ENCODE measurements around the gene CDC34.

Gene CDC34

GRCh38 chr19:484494-484893 is 47.1 kb upstream of the CDC34 start:
- Histone ChIP-seq H3K27me3 (ENCODE audit: low read depth, low read length) (no peaks in the 10 kb centered on the region), H3K36me3 (replicated peaks; ENCODE audit: low read depth, low read length) (peaks cover 4% of the 10 kb centered on the region), H3K4me2 (ENCODE audit: low read length) (no peak overlapping the region), H3K4me3 (ENCODE audit: low read length) (no peak overlapping the region), H3K9me3 (ENCODE audit: insufficient read depth, low read length) (peaks cover 12% of the 10 kb centered on the region; the same call in 1 of the 2 replicates), H3K27ac (ENCODE audit: low read length) (no peak overlapping the region), H4K20me1 (ENCODE audit: insufficient read depth, low read length) (no peaks in the 10 kb centered on the region), H3K9ac (ENCODE audit: low read length) (no peak overlapping the region), H2AFZ (ENCODE audit: low read depth, low read length) (no peak overlapping the region), H3K4me1 (ENCODE audit: low read length) (peaks cover 5% of the 10 kb centered on the region), H3K79me2 (ENCODE audit: low read length) (no peaks in the 10 kb centered on the region; the same call in 1 of the 2 replicates)
- no peak for TF ChIP-seq EZH2phosphoT487 (IDR thresholded peaks at IDR 0.05; ENCODE audit: low read depth)
- no peak for TF ChIP-seq CTCF (IDR thresholded peaks at IDR 0.05; ENCODE audit: low read depth, low read length)

- Histone ChIP-seq H3K4me2 (ENCODE audit: low read length) (no peak overlapping the region), H3K27me3 (ENCODE audit: low read depth, low read length) (no peaks in the 10 kb centered on the region), H3K79me2 (ENCODE audit: low read length) (no peaks in the 10 kb centered on the region; the same call in 1 of the 2 replicates), H3K9me3 (ENCODE audit: insufficient read depth, low read length) (peaks cover 9% of the 10 kb centered on the region; the same call in 1 of the 2 replicates), H3K9ac (ENCODE audit: low read length) (no peak overlapping the region), H3K4me3 (ENCODE audit: low read length) (no peak overlapping the region), H3K27ac (ENCODE audit: low read length) (no peak overlapping the region), H3K4me1 (ENCODE audit: low read length) (peaks cover 11% of the 10 kb centered on the region), H3K36me3 (replicated peaks; ENCODE audit: low read depth, low read length) (peaks cover 4% of the 10 kb centered on the region), H2AFZ (ENCODE audit: low read depth, low read length) (no peak overlapping the region), H4K20me1 (ENCODE audit: insufficient read depth, low read length) (no peaks in the 10 kb centered on the region)
- TF ChIP-seq CTCF (IDR thresholded peaks at IDR 0.05; ENCODE audit: low read depth, low read length) (no peak), EZH2phosphoT487 (IDR thresholded peaks at IDR 0.05; ENCODE audit: low read depth) (no peak)
Measured at GRCh38 chr19:485077-485476, 46.5 kb upstream of the CDC34 start.

- Histone ChIP-seq H2AFZ (ENCODE audit: low read depth, low read length) (no peak overlapping the region), H3K79me2 (ENCODE audit: low read length) (no peaks in the 10 kb centered on the region; the same call in 1 of the 2 replicates), H3K4me3 (ENCODE audit: low read length) (no peak overlapping the region), H3K27ac (ENCODE audit: low read length) (no peak overlapping the region), H3K36me3 (replicated peaks; ENCODE audit: low read depth, low read length) (peaks cover 4% of the 10 kb centered on the region), H4K20me1 (ENCODE audit: insufficient read depth, low read length) (no peaks in the 10 kb centered on the region), H3K9me3 (ENCODE audit: insufficient read depth, low read length) (peaks cover 4% of the 10 kb centered on the region; the same call in 1 of the 2 replicates), H3K27me3 (ENCODE audit: low read depth, low read length) (no peaks in the 10 kb centered on the region), H3K9ac (ENCODE audit: low read length) (no peak overlapping the region), H3K4me2 (ENCODE audit: low read length) (no peak overlapping the region), H3K4me1 (ENCODE audit: low read length) (peaks cover 11% of the 10 kb centered on the region)
- TF ChIP-seq CTCF (IDR thresholded peaks at IDR 0.05; ENCODE audit: low read depth, low read length) (no peak), EZH2phosphoT487 (IDR thresholded peaks at IDR 0.05; ENCODE audit: low read depth) (no peak)
Measured at GRCh38 chr19:485583-486236, 45.9 kb upstream of the CDC34 start.

- Histone ChIP-seq H3K4me1 (ENCODE audit: low read length) (peaks cover 11% of the 10 kb centered on the region), H3K9ac (ENCODE audit: low read length) (peak overlapping the region; percentile 92), H2AFZ (ENCODE audit: low read depth, low read length) (peak overlapping the region; percentile 77), H3K36me3 (replicated peaks; ENCODE audit: low read depth, low read length) (peaks cover 4% of the 10 kb centered on the region), H3K27me3 (ENCODE audit: low read depth, low read length) (no peaks in the 10 kb centered on the region), H3K27ac (ENCODE audit: low read length) (peak overlapping the region; percentile 85), H3K9me3 (ENCODE audit: insufficient read depth, low read length) (no peaks in the 10 kb centered on the region), H3K4me3 (ENCODE audit: low read length) (peak overlapping the region; percentile 98), H4K20me1 (ENCODE audit: insufficient read depth, low read length) (no peaks in the 10 kb centered on the region), H3K4me2 (ENCODE audit: low read length) (peak overlapping the region; percentile 96), H3K79me2 (ENCODE audit: low read length) (no peaks in the 10 kb centered on the region; the same call in 1 of the 2 replicates)
- TF ChIP-seq CTCF (IDR thresholded peaks at IDR 0.05; ENCODE audit: low read depth, low read length) (no peak), EZH2phosphoT487 (IDR thresholded peaks at IDR 0.05; ENCODE audit: low read depth) (no peak)
Measured at GRCh38 chr19:488505-489417, 42.8 kb upstream of the CDC34 start.

Data from OCI-LY3 (cell line).